ENCODE results near the gene ARHGEF7.
A peak's percentile ranks its signal among the peaks of the same experiment; 100 is the strongest.
"Not testable (repeated sequence)": the region's sequence is repeated elsewhere in the genome, so short reads cannot be mapped to it uniquely, and the experiment has no call there.

The ARHGEF7 gene

GRCh38 chr13:111115061-111115964, at the start of gene ARHGEF7:
ARHGEF7 (plus strand) TSS chr13:111115310; CDS start chr13:111115527, 217 bp downstream.
- peak; percentile 28 for DNase-seq
- CTCF ChIA-PET: no interaction called here
- Mint-ChIP-seq H3K9me3 (no peaks in the 10 kb centered on the region), H3K4me1 (peaks cover 18% of the 10 kb centered on the region), H3K4me3 (peak within 1 kb of the TSS; percentile 74), H3K27me3 (peaks cover 82% of the 10 kb centered on the region), H3K27ac (no peak within 1 kb of the TSS), H3K36me3 (peaks cover 2% of the 10 kb centered on the region)

GRCh38 chr13:111065698-111066097, 49.4 kb upstream of the ARHGEF7 start:
- Mint-ChIP-seq H3K4me3 (no peak overlapping the region), H3K27me3 (peaks cover 50% of the 10 kb centered on the region), H3K9me3 (peaks cover 2% of the 10 kb centered on the region), H3K36me3 (no peaks in the 10 kb centered on the region), H3K4me1 (peaks cover 9% of the 10 kb centered on the region), H3K27ac (no peak overlapping the region)
- CTCF ChIA-PET: interaction anchor here (1.3 kb wide), 1 partner anchor 472 kb away, joined by 3 read pairs; no protein-coding TSS in a partner anchor
- DNase-seq: no peak

- Mint-ChIP-seq H3K4me1 (peaks cover 10% of the 10 kb centered on the region), H3K27ac (no peak overlapping the region), H3K4me3 (peak overlapping the region; percentile 56), H3K27me3 (peaks cover 58% of the 10 kb centered on the region), H3K36me3 (no peaks in the 10 kb centered on the region), H3K9me3 (peaks cover 9% of the 10 kb centered on the region)
- no peak for DNase-seq
- CTCF ChIA-PET: interaction anchor here (0.5 to 3.3 kb wide), 12 partner anchors 9 to 538 kb away, joined by 3 to 38 read pairs (median 8); partner anchors contain the start of gene ANKRD10
These were observed 48.6 kb upstream of the ARHGEF7 start for GRCh38 chr13:111066544-111066943.

GRCh38 chr13:111068009-111068350, 47.1 kb upstream of the ARHGEF7 start:
- Mint-ChIP-seq H3K4me3 (no peak overlapping the region), H3K36me3 (no peaks in the 10 kb centered on the region), H3K9me3 (peaks cover 11% of the 10 kb centered on the region), H3K27ac (no peak overlapping the region), H3K27me3 (peaks cover 58% of the 10 kb centered on the region), H3K4me1 (peaks cover 10% of the 10 kb centered on the region)
- DNase-seq: no peak
- CTCF ChIA-PET: interaction anchor here (0.5 to 3.3 kb wide), 45 partner anchors 9 to 1536 kb away, joined by 3 to 38 read pairs (median 3); partner anchors contain the start of genes ANKRD10 and TEX29

GRCh38 chr13:111071120-111071519, 44.0 kb upstream of the ARHGEF7 start:
- H3K9me3 Mint-ChIP-seq: peaks cover 29% of the 10 kb centered on the region
- H3K27me3 Mint-ChIP-seq: peaks cover 46% of the 10 kb centered on the region
- not testable (repeated sequence) for DNase-seq, H3K36me3 Mint-ChIP-seq, H3K4me3 Mint-ChIP-seq, H3K27ac Mint-ChIP-seq
- CTCF ChIA-PET: interaction anchor here (0.9 to 1.2 kb wide), 2 partner anchors 146 to 153 kb away, joined by 3 read pairs; no protein-coding TSS in a partner anchor
- peaks cover 10% of the 10 kb centered on the region for H3K4me1 Mint-ChIP-seq

- H3K27me3 Mint-ChIP-seq: peaks cover 46% of the 10 kb centered on the region
- H3K36me3 Mint-ChIP-seq, H3K27ac Mint-ChIP-seq, H3K4me1 Mint-ChIP-seq, DNase-seq, H3K4me3 Mint-ChIP-seq: not testable (repeated sequence)
- CTCF ChIA-PET: interaction anchor here (0.9 to 1.2 kb wide), 2 partner anchors 145 to 153 kb away, joined by 3 read pairs; no protein-coding TSS in a partner anchor
- H3K9me3 Mint-ChIP-seq: peaks cover 29% of the 10 kb centered on the region
These were observed 43.6 kb upstream of the ARHGEF7 start for GRCh38 chr13:111071526-111071925.

- H3K27ac Mint-ChIP-seq: no peak overlapping the region
- CTCF ChIA-PET: no interaction called here
- peaks cover 23% of the 10 kb centered on the region for H3K27me3 Mint-ChIP-seq
- H3K36me3 Mint-ChIP-seq: no peaks in the 10 kb centered on the region
- H3K9me3 Mint-ChIP-seq: peaks cover 29% of the 10 kb centered on the region
- H3K4me1 Mint-ChIP-seq: peaks cover 2% of the 10 kb centered on the region
- no peak for DNase-seq
- H3K4me3 Mint-ChIP-seq: no peak overlapping the region
These were observed 40.3 kb upstream of the ARHGEF7 start for GRCh38 chr13:111074826-111075225.

GRCh38 chr13:111076155-111077013, 38.7 kb upstream of the ARHGEF7 start:
- H3K4me3 Mint-ChIP-seq: no peak overlapping the region
- no peak for DNase-seq
- no peaks in the 10 kb centered on the region for H3K36me3 Mint-ChIP-seq
- H3K27me3 Mint-ChIP-seq: peaks cover 10% of the 10 kb centered on the region
- no peaks in the 10 kb centered on the region for H3K4me1 Mint-ChIP-seq
- CTCF ChIA-PET: interaction anchor here (0.6 to 1.6 kb wide), 2 partner anchors 9 to 221 kb away, joined by 3 to 5 read pairs; no protein-coding TSS in a partner anchor
- peaks cover 20% of the 10 kb centered on the region for H3K9me3 Mint-ChIP-seq
- no peak overlapping the region for H3K27ac Mint-ChIP-seq

- no peak overlapping the region for H3K27ac Mint-ChIP-seq
- no peaks in the 10 kb centered on the region for H3K36me3 Mint-ChIP-seq
- CTCF ChIA-PET: interaction anchor here (2.2 kb wide), 1 partner anchor 12 kb away, joined by 9 read pairs; no protein-coding TSS in a partner anchor
- H3K27me3 Mint-ChIP-seq: peaks cover 13% of the 10 kb centered on the region
- no peaks in the 10 kb centered on the region for H3K4me1 Mint-ChIP-seq
- peaks cover 11% of the 10 kb centered on the region for H3K9me3 Mint-ChIP-seq
- H3K4me3 Mint-ChIP-seq: no peak overlapping the region
- DNase-seq: no peak
These were observed 35.7 kb upstream of the ARHGEF7 start for GRCh38 chr13:111079375-111079774.

GRCh38 chr13:111080642-111081041, 34.5 kb upstream of the ARHGEF7 start:
- H3K9me3 Mint-ChIP-seq: peaks cover 2% of the 10 kb centered on the region
- no peaks in the 10 kb centered on the region for H3K4me1 Mint-ChIP-seq
- H3K27me3 Mint-ChIP-seq: peaks cover 13% of the 10 kb centered on the region
- no peaks in the 10 kb centered on the region for H3K36me3 Mint-ChIP-seq
- no peak overlapping the region for H3K27ac Mint-ChIP-seq
- CTCF ChIA-PET: no interaction called here
- H3K4me3 Mint-ChIP-seq: no peak overlapping the region
- DNase-seq: no peak

GRCh38 chr13:111082240-111082639, 32.9 kb upstream of the ARHGEF7 start:
- Mint-ChIP-seq H3K4me1 (no peaks in the 10 kb centered on the region), H3K27me3 (peaks cover 13% of the 10 kb centered on the region), H3K36me3 (no peaks in the 10 kb centered on the region), H3K4me3 (no peak overlapping the region), H3K9me3 (no peaks in the 10 kb centered on the region), H3K27ac (no peak overlapping the region)
- DNase-seq: no peak
- CTCF ChIA-PET: interaction anchor here (1.5 kb wide), 1 partner anchor 14 kb away, joined by 5 read pairs; no protein-coding TSS in a partner anchor

GRCh38 chr13:111082769-111083168, 32.3 kb upstream of the ARHGEF7 start:
- H3K9me3 Mint-ChIP-seq, H3K4me3 Mint-ChIP-seq, H3K36me3 Mint-ChIP-seq, H3K4me1 Mint-ChIP-seq, H3K27ac Mint-ChIP-seq, DNase-seq: not testable (repeated sequence)
- CTCF ChIA-PET: interaction anchor here (1.5 kb wide), 1 partner anchor 15 kb away, joined by 5 read pairs; no protein-coding TSS in a partner anchor
- peaks cover 13% of the 10 kb centered on the region for H3K27me3 Mint-ChIP-seq

- H3K27ac Mint-ChIP-seq, DNase-seq, H3K4me1 Mint-ChIP-seq, H3K4me3 Mint-ChIP-seq, H3K36me3 Mint-ChIP-seq, H3K9me3 Mint-ChIP-seq: not testable (repeated sequence)
- H3K27me3 Mint-ChIP-seq: peaks cover 13% of the 10 kb centered on the region
- CTCF ChIA-PET: interaction anchor here (1.5 kb wide), 1 partner anchor 16 kb away, joined by 5 read pairs; no protein-coding TSS in a partner anchor
These were observed 31.4 kb upstream of the ARHGEF7 start for GRCh38 chr13:111083693-111084092.

GRCh38 chr13:111090169-111090568, 24.9 kb upstream of the ARHGEF7 start:
- CTCF ChIA-PET: no interaction called here
- no peaks in the 10 kb centered on the region for H3K36me3 Mint-ChIP-seq
- no peak for DNase-seq
- H3K9me3 Mint-ChIP-seq: no peaks in the 10 kb centered on the region
- H3K27ac Mint-ChIP-seq: no peak overlapping the region
- H3K27me3 Mint-ChIP-seq: peaks cover 40% of the 10 kb centered on the region
- H3K4me1 Mint-ChIP-seq: no peaks in the 10 kb centered on the region
- no peak overlapping the region for H3K4me3 Mint-ChIP-seq
